PFSK-1 (cell line): ENCODE results near the gene TMEM43.

Experiments
- POLR2AphosphoS5 ChIP-seq: IDR thresholded peaks from 2 replicates; pipeline ENCODE4 v1.6.1; 2012; ENCODE audit warnings: low read depth, mild to moderate bottlenecking, control low read depth, low read length, moderate library complexity
- REST ChIP-seq, 2 experiments: IDR thresholded peaks; 2 replicates each; pipeline versions ENCODE4 v1.6.1 to v1.8.0; 2011 to 2012; ENCODE audit warnings: low read depth in 2 of 2, low read length in 2 of 2, control low read depth in 1 of 2, inconsistent platforms in 1 of 2, mild to moderate bottlenecking in 1 of 2, moderate library complexity in 1 of 2; ENCODE audit not compliant: insufficient read depth in 1 of 2
- TAF1 ChIP-seq: IDR thresholded peaks from 2 replicates; pipeline ENCODE4 v1.6.1; 2012; ENCODE audit warnings: low read length, control low read depth, borderline replicate concordance; ENCODE audit not compliant: insufficient read depth

DNA sequence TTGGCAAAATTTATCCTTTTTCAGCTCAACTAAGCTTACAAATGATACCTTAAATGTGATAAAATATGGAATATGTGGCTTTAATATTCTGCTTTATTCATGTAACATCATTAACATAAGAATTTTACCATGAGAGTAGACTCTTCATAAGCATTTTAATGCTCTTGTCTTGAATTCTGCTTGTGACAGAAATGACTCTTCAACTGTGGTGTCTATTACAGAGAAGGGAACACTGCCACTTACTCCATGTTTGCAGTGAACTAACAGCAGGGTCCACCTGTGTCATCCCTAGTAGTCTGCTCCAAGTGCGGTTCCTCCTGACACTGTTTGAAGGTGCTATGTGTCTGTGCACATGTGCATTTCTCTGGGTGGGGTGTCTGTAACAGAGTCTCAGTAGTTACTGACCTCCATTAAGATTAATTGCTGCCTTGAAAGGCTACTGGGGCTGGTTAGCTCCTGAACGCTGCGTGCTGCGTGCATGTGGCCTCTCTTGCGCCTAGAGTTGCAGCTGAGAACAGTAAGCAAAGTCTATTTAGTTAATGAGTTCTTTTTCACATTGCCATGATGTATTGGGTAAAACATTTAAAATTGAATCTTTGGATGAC lies 62.1 kb downstream of the TMEM43 start:
- TF ChIP-seq REST (IDR thresholded peaks at IDR 0.05; ENCODE audit: insufficient read depth in 1 of 2, low read depth in 2 of 2, low read length in 2 of 2) (no peak), TAF1 (no peak), POLR2AphosphoS5 (no peak)
